IMR-90 (cell line): Measurements from ENCODE around the gene PITX3.

Source experiments
- BHLHE40 ChIP-seq: fragments of 150-350 bp; IDR thresholded peaks from 2 replicates; pipeline ENCODE4 v1.6.1; 2016; ENCODE audit warnings: mild to moderate bottlenecking, low read depth, low read length
- CTCF ChIP-seq: conservative IDR thresholded peaks from 2 replicates; pipeline ENCODE4 v1.5.1; 2012; ENCODE audit warnings: mild to moderate bottlenecking, low read depth, low read length, improper control_type of control experiment
- MAFK ChIP-seq: IDR thresholded peaks from 2 replicates; pipeline ENCODE4 v1.6.1; 2012; ENCODE audit warnings: low read depth, low read length, improper control_type of control experiment
- MXI1 ChIP-seq: IDR thresholded peaks from 2 replicates; pipeline ENCODE4 v1.6.1; 2012; ENCODE audit warnings: low read depth, mild to moderate bottlenecking, low read length, moderate library complexity, borderline replicate concordance
- POLR2A ChIP-seq: IDR thresholded peaks from 2 replicates; pipeline ENCODE4 v1.6.1; 2012; ENCODE audit warnings: mild to moderate bottlenecking, low read depth, low read length
- RAD21 ChIP-seq: IDR thresholded peaks from 2 replicates; pipeline ENCODE4 v1.6.1; 2012; ENCODE audit warnings: low read length, improper control_type of control experiment
- RCOR1 ChIP-seq: IDR thresholded peaks from 2 replicates; pipeline ENCODE4 v1.6.1; 2012; ENCODE audit warnings: mild to moderate bottlenecking, low read length, improper control_type of control experiment; ENCODE audit not compliant: insufficient replicate concordance

GRCh38 chr10:102262744-102263370, 21.5 kb upstream of the PITX3 start:
- TF ChIP-seq RAD21 (no peak), CTCF (no peak), BHLHE40 (no peak), POLR2A (no peak), RCOR1 (no peak), MAFK (no peak), MXI1 (no peak)
